ACHN (cell line): Measurements from ENCODE around the gene TMEM237.
A peak's percentile ranks its signal among the peaks of the same experiment; 100 is the strongest.
"Not testable (repeated sequence)": the region's sequence is repeated elsewhere in the genome, so short reads cannot be mapped to it uniquely, and the experiment has no call there.

Experiments used
- DNase-seq: peaks from one replicate; pipeline ENCODE4 v3.0.0-alpha.2; 2015
- in situ Hi-C: cut with HindIII; loops from 2 replicates; pipeline ENCODE4 v1.10.0; 2017; ENCODE audit warnings: low sequenced_read_pairs, low pct_ligation_motif_present, low pct_unique_long_range_greater_than_20kb

Gene TMEM237, protein sequence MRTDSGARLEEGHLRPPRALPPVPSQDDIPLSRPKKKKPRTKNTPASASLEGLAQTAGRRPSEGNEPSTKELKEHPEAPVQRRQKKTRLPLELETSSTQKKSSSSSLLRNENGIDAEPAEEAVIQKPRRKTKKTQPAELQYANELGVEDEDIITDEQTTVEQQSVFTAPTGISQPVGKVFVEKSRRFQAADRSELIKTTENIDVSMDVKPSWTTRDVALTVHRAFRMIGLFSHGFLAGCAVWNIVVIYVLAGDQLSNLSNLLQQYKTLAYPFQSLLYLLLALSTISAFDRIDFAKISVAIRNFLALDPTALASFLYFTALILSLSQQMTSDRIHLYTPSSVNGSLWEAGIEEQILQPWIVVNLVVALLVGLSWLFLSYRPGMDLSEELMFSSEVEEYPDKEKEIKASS

DNA sequence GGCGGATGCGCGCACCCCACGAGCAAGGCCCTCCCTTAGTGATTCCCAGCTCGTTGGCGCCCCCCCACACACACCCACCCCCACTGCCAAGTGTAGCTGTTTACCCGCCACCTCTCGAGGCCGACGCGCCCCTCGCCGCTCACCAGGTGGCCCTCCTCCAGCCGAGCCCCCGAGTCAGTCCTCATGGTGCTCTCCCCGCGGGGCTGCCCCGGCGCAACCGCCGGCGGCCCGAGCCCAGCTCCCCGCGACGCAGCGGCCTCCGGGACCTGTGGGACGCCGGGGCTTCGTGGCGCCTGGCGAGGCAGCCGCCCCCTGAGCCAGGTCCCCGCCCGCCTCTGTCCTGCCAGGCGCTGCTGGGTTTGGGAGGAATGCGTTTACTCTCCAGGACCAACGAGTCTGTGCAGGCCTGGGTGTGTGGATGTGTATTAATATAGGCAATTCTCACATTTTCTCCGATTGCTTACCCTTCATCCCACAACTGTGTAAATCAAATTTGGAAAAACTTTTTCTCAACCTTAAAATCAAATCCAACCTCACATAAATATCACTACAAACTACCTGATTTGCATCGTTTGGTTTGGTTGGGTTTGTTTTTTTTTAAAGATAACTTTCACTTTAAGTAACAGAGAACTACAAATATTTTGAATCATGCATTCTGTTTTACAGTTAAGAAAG, at the start of gene TMEM237:
TSS of gene TMEM237 (minus strand) at position 288 of the 675 bp plus-strand sequence. CDS start at position 185, 103 bp downstream.
- in situ Hi-C loops: no loop called here
- DNase-seq: peak; percentile 49

DNA sequence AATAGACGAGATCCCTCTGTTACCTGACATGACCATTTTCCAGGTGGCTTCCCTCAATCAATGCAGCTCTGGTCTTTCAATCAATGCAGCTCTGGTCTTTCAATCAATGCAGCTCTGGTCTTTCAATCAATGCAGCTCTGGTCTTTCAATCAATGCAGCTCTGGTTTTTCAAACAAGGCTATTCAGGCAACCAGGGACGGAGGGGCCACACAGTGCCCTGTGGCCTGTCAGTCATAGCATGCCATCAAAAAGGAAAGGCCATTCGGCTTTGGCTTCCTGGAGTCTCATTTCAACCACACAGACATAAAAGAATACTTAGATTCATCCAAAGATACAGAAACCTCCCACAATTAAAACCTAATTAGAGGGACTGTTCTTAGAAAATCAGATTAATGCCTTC, 41.9 kb upstream of the TMEM237 start:
- DNase-seq: no peak
- in situ Hi-C loops: no loop called here

DNA sequence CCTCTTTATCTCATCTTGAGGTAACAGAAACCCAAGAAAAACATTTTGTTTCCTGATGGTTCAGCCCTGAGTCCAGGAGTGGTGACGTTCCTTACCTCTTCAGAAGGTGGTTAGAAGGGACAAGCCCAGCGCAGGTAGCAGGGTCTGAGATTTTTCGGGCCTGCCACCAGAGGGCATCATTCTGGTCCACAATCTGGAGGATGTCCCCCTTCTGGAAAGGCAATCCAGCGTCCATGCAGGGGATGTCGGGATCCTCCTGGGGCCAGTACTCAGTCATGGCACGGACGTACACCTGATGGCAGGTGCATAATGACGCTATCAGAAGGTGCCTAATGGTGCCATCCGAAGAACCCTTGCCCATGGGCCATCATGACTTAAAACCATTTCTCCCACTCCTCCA, 37.4 kb upstream of the TMEM237 start:
- peak; percentile 21 for DNase-seq
- in situ Hi-C loops: no loop called here

DNA sequence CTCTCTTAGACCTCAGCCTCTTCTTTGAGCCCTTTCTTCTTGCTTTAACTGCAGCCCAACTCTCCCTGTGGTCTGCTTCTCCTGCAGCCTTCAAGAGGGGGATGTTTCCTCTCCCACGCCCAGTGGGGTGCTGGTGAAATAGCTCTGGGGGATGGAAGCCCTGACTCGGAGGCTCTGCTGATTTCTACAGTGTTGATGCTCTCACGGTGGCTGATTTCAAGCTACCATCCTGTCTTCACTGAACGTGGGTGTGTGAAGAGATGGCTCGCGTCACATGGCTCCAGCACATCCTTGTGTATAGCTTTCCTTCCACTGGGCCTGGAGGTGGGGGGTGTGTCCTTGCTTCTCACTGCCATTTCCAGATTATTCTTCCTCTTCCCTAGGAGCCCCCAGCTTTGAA, 35.1 kb upstream of the TMEM237 start:
- in situ Hi-C loops: no loop called here
- DNase-seq: no peak

DNA sequence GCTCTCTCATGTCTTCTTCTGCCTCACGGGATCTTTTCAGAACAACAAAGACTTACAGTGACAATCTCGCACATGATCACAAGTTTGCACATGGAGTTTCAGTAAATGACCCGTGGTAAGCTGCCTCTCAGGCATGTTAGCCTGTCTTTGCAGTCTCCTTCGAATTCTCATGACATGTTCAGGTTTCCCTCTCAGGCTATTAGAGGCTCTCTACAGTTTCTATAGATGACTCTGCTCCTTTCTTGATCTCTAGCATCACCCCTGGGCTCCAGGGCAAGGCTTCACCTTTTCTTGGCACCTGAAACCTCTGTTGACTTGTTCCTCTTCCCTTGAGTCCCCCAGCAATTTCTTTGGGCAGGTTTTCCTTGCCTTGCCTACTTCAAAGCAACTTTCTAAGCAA, 32.2 kb upstream of the TMEM237 start:
- in situ Hi-C loops: no loop called here
- DNase-seq: no peak

DNA sequence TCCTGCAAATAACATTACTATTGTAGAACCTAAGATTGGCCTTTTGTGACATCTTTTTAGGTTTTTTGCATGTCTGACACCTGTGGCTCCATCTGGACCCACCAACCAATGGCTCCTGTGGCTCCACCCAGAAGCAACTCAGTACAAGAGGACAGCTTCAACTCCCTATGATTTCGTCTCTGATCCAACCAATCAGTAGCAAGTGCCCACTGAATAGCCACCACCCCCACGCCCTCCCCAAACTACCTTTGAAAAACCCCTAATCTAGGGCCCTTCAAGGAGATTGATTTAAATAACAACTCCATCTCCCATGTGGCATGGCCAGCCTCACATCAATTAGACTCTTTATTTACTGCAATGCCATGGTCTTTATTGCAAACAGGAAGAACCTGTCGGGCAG, 31.5 kb upstream of the TMEM237 start:
- DNase-seq: no peak
- in situ Hi-C loops: no loop called here

DNA sequence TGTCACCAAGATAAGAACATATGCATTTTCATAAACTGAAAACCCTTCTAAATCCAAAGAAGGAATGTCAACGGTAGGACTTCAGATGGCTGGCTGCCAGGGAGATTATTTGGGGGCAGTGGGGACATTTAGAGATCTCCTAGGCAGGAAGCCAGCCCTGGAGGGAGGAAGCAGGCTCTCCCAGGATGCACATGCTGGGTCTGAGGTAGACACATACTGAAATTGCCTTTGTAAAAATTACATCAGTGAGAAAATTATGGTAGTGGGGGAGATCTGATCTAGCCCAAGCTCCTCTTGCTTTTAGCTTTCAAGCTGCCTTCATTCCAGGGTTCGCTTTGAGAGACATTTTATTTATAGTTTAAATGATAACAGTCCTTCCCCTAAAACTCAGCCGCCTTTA, 31.0 kb upstream of the TMEM237 start:
- in situ Hi-C loops: no loop called here
- no peak for DNase-seq

DNA sequence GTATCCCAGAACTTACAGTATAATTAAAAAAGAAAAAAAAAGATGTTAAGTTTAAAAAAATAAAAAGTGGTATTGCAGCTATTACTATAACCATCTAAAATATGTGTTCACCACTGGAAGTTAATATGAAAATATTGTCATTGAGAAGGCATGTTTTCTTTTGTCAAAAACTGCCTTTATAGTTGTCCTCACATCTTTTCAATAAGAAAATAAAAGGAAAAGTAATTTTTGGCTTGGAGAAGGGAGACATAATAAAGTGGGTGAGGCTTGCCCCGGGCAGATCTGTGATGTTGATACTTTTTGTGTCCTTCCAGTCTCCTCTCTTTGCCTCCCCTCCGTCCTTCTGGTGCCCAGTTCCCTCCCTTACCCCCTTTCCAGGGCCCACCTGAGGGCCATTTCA, 30.2 kb upstream of the TMEM237 start:
- in situ Hi-C loops: no loop called here
- DNase-seq: no peak

DNA sequence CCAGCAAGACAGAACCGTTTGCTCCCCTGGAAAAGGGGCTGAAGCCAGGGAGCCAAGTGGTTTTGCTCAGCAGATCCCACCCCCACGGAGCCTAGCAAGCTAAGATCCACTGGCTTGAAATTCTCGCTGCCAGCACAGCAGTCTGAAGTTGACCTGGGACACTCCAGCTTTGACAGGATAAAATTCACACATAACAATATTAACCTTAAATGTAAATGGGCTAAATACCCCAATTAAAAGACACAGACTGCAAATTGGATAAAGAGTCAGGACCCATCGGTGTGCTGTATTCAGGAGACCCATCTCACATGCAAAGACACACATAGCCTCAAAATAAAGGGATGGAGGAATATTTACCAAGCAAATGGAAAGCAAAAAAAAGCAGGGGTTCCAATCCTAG, 27.9 kb upstream of the TMEM237 start:
- in situ Hi-C loops, DNase-seq: not testable (repeated sequence)

DNA sequence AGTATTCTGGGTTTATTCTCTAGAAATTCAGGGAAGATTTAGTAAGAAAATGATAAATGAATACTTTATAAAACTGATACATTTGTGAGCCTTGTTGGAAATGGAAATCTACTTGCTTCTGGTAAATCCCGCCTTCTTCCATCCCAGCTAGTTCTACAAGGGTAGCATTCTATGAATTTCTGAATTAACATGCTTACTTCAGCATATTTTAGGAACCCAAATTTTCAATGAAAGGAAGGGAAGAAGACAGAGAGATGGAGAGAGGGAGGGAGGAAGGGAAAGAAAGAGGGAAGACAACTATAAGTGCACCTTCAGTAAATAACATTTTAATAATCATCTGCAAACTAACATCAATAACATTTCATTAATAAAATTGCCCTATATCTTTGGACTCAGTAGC, 26.6 kb upstream of the TMEM237 start:
- in situ Hi-C loops: no loop called here
- no peak for DNase-seq

DNA sequence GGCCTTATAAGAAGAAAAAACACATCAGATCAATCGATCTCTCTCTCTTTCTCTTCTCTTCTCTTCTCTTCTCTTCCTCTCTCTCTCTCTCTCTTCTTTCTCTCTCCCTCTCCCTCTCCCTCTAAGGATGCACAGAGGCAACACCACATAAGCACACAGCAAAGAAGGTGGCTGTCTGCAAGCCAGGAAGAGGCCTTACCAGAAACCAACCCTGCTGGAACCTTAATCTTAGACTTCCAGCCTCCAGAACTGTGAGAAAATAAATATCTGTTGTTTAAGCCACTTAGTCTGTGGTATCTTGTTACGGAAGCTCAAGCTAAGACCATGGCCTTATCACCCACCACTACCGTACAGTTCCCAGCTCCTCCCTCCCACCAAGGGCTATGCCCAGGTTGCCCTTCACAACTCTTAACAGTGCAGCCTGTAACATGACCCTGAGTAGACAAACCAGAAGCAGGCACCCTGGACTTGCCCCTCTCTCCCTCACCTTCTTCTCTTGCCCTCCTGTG, 25.2 kb upstream of the TMEM237 start:
- no peak for DNase-seq
- in situ Hi-C loops: no loop called here

DNA sequence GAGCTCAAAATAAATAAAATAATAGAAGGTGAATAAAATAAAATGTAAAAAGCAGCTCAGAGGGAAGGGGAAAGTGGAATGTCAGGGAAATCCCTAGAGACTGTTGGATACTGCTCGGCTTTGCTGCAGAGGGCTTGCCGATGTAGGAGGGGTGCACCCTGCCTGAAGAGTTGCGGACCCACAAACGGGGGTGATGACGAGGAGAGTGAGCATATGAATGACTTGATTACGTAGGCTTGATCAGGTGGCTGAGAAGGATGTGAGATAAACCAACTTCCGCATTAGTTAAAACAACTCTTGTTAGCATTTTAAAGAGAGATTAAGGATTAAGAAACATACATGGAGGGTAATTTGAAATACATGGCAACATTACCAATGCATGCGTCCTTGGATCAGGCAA, 21.0 kb upstream of the TMEM237 start:
- in situ Hi-C loops: no loop called here
- DNase-seq: no peak

DNA sequence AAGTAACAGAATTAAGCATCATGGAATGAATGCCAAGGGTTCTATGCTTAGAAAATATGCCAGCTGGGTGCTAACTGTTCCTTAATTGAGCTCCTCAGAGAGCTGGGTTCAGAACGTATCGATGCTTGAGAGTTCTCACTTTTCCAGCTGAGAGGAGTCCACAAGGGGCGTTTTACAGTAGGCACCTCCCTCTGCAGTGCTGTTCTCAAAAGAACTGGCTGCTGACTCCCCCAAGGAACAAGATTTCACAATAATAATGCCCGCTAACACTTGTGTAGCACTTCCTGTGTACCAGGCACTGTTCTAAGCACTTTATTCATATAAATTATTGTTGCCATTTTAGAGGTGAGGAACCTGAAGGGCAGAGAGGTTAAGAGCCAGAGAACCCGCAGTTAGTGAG, 18.1 kb upstream of the TMEM237 start:
- in situ Hi-C loops: no loop called here
- DNase-seq: no peak

DNA sequence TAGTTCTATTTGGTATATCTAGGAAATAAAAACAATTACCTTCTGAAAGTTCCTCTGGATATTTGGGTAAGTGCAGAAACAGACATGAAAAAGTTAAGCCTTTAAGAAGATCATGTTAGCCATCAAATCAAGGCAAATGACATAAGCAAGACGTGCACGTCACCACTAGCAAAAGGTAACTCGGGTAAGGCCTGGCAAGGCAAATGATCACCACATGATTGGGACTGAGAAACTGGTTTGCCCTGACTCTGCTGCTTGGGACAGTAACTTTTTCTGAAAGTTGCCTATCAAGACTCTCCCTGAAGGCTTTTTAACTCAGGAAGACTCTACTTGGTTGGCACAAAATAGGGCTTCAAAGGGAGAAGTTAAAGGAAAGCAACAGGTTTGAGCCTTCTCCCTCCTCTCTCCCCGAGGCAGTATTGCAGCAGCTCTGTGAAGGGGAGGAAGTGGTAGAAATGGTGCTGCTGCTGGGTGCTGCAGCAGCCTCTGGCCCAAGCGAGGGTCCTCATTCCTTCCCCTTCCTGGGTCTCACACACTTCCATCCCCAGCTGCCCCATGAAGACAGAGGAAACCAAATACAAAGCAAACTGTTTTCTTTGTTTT, 17.1 kb upstream of the TMEM237 start:
- in situ Hi-C loops: no loop called here
- no peak for DNase-seq

DNA sequence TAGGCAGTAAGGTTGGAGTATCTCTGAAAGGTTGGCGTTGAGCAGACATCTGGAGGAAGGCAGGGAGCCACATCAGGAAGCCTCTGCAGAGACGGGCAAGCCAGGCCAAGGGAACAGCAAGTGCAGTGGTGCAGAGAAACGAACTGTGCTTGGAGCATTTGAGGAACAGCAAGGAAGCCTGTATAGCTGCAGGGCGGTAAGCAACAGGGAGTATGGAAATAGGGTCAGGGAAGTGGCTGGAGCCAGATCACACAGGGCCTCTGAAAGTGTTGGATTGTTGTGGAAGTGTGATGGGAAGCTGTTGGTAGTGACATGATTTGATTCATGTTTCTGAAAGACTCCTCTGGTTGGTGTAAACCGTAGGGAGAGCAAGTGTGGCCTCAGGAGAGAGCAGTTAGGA, 13.4 kb upstream of the TMEM237 start:
- in situ Hi-C loops: no loop called here
- DNase-seq: no peak

DNA sequence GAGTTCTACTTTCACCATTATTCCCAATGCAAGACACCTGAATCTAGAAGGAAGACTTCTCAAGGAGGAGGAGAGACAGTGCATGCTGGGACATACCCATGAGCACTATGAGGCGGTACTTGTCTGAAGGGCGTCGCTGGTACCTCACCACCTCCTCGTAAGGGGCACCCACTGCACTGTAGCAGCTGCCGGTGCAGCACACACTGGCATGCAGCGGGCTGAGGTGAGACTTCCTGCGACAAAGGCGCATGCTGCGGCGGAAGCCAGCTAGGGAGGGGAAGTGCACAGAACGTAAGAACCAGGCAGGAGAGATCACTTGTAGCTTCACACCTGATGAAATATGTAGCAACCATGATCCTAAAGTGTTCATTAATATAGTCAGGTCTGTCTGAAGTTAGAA, 12.8 kb upstream of the TMEM237 start:
- in situ Hi-C loops: no loop called here
- no peak for DNase-seq

DNA sequence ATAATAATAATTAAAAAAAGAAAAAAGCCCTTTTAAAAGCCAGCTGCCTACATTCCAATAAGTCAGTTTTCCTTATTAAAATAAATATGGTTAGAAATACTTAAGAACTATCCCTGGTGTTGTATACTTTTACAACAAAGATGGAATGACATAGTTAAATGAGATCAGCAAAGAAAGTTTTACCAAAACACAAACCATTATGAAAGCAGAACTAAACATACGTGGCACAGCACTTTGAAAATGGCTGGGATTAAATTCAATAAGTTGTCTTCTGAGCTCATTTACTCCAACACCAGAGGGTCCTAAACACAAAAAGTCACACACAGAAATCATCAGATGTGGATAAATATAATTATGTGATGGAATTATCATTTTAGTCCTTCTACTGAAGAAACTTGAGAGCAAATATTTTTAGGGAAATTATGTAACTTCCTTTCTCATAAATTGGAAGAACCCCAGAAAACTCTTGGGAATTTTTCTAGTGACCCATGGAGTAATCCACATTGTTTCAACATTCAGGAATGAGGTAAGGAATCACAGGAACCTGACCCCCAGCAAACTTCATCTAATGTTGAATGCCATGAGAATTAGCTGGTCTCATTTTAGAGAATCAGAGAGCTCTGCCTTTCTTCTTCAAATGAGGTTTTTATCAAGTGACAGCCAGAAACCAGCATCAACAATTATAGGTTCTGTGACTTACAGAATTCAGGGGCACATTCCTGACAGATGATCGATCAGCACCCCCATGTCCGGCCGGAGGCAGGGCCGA, 11.5 kb upstream of the TMEM237 start:
- peak; percentile 13 for DNase-seq
- in situ Hi-C loops: no loop called here

DNA sequence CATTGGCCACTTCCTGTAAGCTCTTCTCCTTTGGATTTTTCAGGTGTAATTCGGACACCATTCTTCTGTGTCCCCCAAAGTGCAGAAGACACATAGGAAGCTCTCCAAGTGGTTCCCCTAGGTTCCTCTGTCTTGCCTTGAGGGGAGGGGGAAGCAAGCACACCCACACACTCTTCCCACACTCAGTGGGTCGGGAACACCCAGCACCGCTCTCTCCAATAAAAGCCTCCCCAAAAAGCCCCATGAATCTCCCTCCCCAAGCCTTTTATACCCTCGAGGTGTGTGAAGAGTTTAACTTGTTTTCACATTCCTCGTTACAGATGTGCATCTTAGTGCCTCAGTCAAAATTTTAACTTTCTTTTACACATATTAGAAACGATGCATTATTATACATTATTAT, 9.9 kb upstream of the TMEM237 start:
- in situ Hi-C loops: no loop called here
- no peak for DNase-seq

DNA sequence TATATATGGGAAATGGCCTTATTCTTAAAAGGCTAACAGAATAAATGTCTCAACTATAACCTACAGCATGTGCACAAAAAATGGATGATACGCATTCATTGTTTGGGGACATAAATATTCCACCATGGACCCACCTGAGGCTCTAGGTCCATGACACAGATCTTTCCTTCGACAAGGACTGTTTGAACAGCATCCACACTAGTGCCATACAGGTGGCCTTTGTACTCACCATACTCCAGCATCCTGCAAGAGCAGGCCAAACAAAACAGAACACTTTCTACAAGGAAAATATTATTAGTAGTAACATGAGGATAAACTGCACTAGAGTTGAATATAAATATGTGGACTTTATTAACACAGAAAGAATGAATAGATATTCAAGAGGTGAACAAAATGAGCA, 6.1 kb upstream of the TMEM237 start:
- in situ Hi-C loops: no loop called here
- DNase-seq: no peak
